Chondrocyte (in vitro differentiated cells): ENCODE measurements around the gene CACNA1G. TPM values are rescaled to one million over a fixed set of nuclear protein-coding genes. Genes with fewer than 3 reads are reported as not detected.

Experiments
- DNase-seq: peaks from one replicate; pipeline ENCODE4 v3.0.0; 2021; ENCODE audit warnings: mixed read lengths, low spot score
- H3K27ac Mint-ChIP-seq: one replicate; pipeline ENCODE4 v1.8.0; 2021; ENCODE audit warnings: mild to moderate bottlenecking, moderate library complexity, mixed read lengths; ENCODE audit not compliant: unreplicated experiment
- H3K27me3 Mint-ChIP-seq: 2 replicates; pipeline ENCODE4 v1.8.0; 2021; ENCODE audit warnings: low read depth, mixed read lengths
- H3K36me3 Mint-ChIP-seq: 2 replicates; pipeline ENCODE4 v1.8.0; 2021; ENCODE audit warnings: low read depth, mixed read lengths
- H3K4me1 Mint-ChIP-seq: 2 replicates; pipeline ENCODE4 v1.8.0; 2021; ENCODE audit warnings: low read depth, mild to moderate bottlenecking, mixed read lengths
- H3K4me3 Mint-ChIP-seq: one replicate; pipeline ENCODE4 v1.8.0; 2021; ENCODE audit warnings: mild to moderate bottlenecking, moderate library complexity, mixed read lengths; ENCODE audit not compliant: unreplicated experiment
- H3K9me3 Mint-ChIP-seq: 2 replicates; pipeline ENCODE4 v1.8.0; 2021; ENCODE audit warnings: low read depth, mixed read lengths
- total RNA-seq: library from RNA; stranded (reverse); gene quantifications from 3 replicates; pipeline ENCODE4 v1.2.1, GENCODE V29; 2021
- TF ChIP-seq, protein P1 (sequence below): fragments of 200-600 bp; sonication (generic); IDR thresholded peaks from 2 replicates; pipeline ENCODE4 v1.5.0; 2021; ENCODE audit warnings: antibody characterized with exemption, mild to moderate bottlenecking, moderate library complexity

CACNA1G gene
- total RNA-seq, 1 donor from 2014 or later, result 0.10 TPM

DNA sequence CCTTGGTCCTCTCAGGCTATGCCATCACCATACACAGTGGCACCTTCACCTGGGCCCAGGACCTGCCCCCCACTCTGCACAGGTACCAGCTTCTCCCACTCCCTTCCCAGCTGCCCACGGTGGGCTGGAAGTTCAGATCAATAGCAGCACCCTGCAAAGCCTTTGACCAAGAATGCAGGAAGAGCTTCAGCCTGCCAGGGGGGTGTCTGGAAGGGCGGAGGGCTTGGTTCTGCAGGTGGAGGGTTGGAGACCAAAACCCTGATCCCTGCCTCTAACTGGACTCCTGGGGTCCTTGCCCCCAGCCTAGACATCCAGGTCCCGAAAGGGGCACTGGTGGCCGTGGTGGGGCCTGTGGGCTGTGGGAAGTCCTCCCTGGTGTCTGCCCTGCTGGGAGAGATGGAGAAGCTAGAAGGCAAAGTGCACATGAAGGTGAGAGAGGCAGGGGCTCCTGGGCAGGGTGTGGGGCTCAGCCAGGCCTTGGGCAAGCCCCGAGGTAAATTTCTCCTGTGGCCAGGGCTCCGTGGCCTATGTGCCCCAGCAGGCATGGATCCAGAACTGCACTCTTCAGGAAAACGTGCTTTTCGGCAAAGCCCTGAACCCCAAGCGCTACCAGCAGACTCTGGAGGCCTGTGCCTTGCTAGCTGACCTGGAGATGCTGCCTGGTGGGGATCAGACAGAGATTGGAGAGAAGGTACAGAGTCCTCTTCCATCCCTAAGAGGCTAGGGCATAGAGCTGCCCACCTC lies 108.5 kb downstream of the CACNA1G start:
- TF ChIP-seq, protein P1, sequence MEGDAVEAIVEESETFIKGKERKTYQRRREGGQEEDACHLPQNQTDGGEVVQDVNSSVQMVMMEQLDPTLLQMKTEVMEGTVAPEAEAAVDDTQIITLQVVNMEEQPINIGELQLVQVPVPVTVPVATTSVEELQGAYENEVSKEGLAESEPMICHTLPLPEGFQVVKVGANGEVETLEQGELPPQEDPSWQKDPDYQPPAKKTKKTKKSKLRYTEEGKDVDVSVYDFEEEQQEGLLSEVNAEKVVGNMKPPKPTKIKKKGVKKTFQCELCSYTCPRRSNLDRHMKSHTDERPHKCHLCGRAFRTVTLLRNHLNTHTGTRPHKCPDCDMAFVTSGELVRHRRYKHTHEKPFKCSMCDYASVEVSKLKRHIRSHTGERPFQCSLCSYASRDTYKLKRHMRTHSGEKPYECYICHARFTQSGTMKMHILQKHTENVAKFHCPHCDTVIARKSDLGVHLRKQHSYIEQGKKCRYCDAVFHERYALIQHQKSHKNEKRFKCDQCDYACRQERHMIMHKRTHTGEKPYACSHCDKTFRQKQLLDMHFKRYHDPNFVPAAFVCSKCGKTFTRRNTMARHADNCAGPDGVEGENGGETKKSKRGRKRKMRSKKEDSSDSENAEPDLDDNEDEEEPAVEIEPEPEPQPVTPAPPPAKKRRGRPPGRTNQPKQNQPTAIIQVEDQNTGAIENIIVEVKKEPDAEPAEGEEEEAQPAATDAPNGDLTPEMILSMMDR, result no peak
- Mint-ChIP-seq H3K4me3 (no peak overlapping the region), H3K9me3 (no peaks in the 10 kb centered on the region), H3K4me1 (peaks cover 17% of the 10 kb centered on the region), H3K36me3 (no peaks in the 10 kb centered on the region), H3K27ac (no peak overlapping the region), H3K27me3 (no peaks in the 10 kb centered on the region)
- no peak for DNase-seq

DNA sequence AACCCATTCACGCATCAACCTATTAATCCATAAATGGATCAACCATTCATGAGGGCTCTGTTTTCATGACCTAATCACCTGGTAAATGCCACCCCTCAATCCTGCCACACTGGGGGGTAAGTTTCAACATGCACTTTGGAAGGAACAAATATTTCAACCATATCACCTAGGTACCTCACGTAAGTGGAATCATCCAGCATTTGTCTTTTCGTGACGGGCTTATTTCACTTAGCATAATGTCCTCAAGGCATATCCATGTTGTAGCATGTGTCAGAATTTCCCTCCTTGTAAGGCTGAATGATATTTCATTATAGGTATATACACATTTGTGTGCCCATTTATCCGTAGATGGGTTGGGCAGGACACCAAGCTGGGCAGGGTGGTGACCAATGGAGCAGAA lies 111.6 kb downstream of the CACNA1G start:
- H3K9me3 Mint-ChIP-seq, result no peaks in the 10 kb centered on the region
- H3K27ac Mint-ChIP-seq, result no peak overlapping the region
- H3K36me3 Mint-ChIP-seq, result no peaks in the 10 kb centered on the region
- H3K27me3 Mint-ChIP-seq, result no peaks in the 10 kb centered on the region
- peaks cover 17% of the 10 kb centered on the region for H3K4me1 Mint-ChIP-seq
- no peak for DNase-seq
- H3K4me3 Mint-ChIP-seq, result no peak overlapping the region
- TF ChIP-seq, protein P1, result no peak

DNA sequence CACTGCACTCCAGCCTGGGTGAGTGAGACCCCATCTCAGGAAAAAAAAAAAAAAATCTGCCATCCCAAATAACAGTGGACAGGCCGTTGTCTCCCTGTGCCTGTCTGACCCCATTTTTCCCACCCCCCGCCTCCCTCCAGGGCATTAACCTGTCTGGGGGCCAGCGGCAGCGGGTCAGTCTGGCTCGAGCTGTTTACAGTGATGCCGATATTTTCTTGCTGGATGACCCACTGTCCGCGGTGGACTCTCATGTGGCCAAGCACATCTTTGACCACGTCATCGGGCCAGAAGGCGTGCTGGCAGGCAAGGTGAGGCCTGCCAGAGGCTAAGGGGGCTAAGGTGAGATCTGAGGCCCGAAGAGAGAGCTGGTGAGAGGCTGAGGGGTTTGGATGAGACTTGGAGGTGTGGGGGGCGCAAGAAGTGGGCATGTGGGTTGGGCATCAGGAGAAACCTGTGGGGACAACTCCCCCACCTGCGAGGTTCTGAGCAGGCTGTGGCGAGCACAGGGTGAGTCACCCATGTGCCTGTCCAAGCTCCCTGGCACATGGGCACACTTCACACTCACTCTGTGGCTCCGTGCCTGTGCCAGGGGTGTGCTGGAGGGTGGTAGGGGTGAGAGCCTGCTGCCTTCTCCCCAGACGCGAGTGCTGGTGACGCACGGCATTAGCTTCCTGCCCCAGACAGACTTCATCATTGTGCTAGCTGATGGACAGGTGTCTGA lies 112.5 kb downstream of the CACNA1G start:
- H3K27ac Mint-ChIP-seq, result no peak overlapping the region
- TF ChIP-seq, protein P1, result no peak
- no peaks in the 10 kb centered on the region for H3K36me3 Mint-ChIP-seq
- no peak overlapping the region for H3K4me3 Mint-ChIP-seq
- H3K27me3 Mint-ChIP-seq, result no peaks in the 10 kb centered on the region
- H3K4me1 Mint-ChIP-seq, result peaks cover 11% of the 10 kb centered on the region
- no peaks in the 10 kb centered on the region for H3K9me3 Mint-ChIP-seq
- no peak for DNase-seq

DNA sequence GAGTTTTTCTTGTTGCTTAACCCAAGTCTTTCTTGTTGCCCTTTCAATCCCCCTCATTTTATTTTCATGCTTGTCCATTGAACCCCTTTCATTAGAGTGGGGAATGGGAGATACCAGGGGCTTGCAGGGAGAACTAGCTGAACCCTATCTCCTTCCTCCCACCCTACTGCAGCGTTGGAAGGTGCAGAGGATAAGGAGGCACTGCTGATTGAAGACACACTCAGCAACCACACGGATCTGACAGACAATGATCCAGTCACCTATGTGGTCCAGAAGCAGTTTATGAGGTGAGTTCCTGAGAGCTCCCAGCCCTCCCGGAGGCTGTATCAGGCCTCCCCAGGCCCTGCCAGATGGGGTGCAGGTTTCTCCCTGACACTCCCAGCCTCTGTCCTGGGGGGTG lies 114.7 kb downstream of the CACNA1G start:
- H3K4me3 Mint-ChIP-seq, result no peak overlapping the region
- no peaks in the 10 kb centered on the region for H3K4me1 Mint-ChIP-seq
- DNase-seq, result no peak
- H3K36me3 Mint-ChIP-seq, result no peaks in the 10 kb centered on the region
- TF ChIP-seq, protein P1, result no peak
- H3K9me3 Mint-ChIP-seq, result no peaks in the 10 kb centered on the region
- no peak overlapping the region for H3K27ac Mint-ChIP-seq
- H3K27me3 Mint-ChIP-seq, result no peaks in the 10 kb centered on the region

DNA sequence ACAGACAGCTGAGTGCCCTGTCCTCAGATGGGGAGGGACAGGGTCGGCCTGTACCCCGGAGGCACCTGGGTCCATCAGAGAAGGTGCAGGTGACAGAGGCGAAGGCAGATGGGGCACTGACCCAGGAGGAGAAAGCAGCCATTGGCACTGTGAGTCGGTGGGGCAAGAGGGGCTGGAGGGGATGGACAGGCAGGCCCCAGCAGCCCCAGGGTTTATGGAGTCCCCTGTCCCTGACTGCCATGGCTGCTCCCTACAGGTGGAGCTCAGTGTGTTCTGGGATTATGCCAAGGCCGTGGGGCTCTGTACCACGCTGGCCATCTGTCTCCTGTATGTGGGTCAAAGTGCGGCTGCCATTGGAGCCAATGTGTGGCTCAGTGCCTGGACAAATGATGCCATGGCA lies 115.1 kb downstream of the CACNA1G start:
- DNase-seq, result no peak
- no peaks in the 10 kb centered on the region for H3K4me1 Mint-ChIP-seq
- TF ChIP-seq, protein P1, result no peak
- H3K4me3 Mint-ChIP-seq, result no peak overlapping the region
- no peaks in the 10 kb centered on the region for H3K36me3 Mint-ChIP-seq
- no peak overlapping the region for H3K27ac Mint-ChIP-seq
- H3K9me3 Mint-ChIP-seq, result no peaks in the 10 kb centered on the region
- no peaks in the 10 kb centered on the region for H3K27me3 Mint-ChIP-seq
